Cerebellar nuclear complex (tissue), 1 donor: ENCODE data around the gene GFY.

ENCODE experiments used
- DNase-seq, 2 experiments: peaks; one replicate each; lab custom pipeline; 2025; lab: John Stamatoyannopoulos, UW

The GFY gene, protein sequence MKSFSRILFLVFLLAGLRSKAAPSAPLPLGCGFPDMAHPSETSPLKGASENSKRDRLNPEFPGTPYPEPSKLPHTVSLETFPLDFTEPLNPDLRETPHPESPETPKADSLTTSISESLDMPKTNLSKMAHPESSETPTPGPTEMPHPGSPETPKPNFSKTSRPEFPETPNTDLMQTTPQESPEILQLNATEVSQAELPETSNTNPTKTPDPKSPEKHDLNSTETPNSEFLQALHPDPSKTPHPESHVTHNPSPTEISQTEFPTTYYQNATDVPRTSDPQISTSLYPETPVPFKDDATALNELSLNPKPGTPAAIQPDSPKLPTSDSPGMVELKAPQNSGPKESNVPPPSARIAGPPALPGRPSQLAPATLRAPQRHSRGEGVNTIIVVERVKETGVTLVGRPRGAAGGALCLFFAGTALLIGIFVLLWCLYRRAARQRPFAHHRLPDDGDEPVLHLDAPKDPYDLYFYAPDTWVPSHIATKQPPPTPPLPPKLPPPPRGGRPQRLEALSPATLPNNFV

DNA sequence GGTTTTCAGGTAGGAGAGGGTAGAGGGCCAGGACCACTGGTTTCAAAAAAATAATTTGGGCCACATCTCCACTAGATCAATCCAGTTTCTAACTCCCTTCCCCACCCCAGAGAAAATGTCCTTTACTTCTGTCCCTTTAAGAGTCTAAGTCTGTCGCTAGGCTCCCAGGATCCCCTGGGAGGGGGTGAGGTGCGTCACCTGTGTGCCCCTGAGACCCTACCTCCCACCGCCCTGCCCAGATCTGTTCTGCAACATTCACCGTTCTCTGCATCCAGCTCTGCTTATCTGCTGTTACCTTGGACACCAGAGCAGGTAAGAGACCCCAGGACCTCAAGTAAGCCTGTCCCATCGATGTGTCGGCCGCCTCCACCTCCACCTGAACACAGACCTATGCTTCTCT, at the start of gene GFY:
GFY (plus strand) TSS at position 211 of the 400 bp plus-strand sequence. CDS start 1,043 bp downstream, outside the sequence.
- no peak for DNase-seq

DNA sequence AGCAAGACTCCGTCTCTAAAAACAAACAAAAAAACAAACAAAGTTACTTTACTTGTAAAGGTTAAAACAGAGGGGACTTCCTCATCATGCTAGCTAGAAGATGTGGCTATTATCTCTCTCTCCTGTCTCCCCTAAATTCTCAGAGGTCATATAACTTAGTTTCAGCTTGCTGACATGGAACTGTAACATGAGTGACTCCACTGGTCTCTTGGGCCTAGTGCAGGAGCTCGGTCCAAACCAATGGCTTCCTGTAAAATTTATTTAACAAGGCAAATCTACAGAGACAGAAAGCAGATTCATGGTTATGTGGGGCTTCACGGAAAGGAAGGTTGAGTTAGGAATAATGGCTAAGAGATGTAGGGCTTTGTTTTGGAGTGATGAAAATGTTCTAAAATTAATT, 46.7 kb upstream of the GFY start:
- no peak for DNase-seq

DNA sequence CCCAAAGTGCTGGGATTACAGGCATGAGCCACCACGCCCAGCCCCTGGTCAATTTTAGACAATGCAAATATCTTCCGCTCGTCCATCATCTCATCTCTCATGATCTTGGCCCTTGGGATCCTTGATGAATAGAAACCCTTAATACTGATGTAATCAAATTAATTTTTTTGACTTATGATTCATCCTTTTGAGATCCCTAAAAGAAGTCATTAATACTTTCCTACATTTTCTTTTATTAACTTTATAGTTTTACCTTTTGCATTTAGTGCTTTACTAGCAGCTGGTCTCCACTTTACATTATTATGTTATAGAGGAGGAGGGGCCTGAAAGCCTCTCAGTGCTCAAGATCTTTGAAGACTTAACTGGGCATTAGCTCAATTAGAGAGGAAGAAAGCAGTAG, 44.8 kb upstream of the GFY start:
- no peak for DNase-seq

DNA sequence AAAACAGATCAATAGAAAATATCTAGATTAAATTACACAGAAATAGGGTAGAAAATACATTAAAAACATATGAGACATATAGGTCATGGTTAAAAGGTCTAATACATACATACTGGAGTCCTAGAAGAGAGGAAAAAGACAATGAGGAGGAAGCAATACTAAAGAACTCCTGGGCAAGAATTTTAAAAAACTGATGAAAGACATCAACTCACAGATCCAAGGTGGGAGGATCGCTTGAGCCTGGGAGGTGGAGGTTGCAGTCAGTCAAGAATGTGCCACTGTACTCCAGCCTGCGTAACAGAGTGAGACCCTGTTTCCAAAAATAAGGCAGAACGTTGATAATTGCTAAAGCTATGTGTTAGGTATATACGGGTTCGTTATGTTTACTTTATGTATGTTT, 42.5 kb upstream of the GFY start:
- DNase-seq: no peak

DNA sequence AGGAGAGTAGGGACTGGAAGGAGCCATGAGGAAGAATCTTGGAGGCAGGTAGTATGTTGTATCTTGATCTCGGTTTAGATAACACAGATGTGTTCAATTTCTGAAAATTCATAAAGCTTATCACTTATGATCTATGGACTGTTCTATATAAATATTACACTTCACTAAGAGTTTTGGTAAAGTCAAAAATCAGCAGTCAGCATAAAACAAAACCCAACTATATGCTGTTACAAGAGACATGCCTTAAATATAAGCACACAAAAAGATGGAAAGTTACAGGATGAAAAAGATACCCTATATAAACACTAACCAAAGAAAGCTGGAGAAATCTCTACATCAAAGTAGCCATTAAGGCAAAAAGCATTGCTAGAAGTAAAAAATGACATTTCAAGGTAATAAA, 41.6 kb upstream of the GFY start:
- DNase-seq: no peak

DNA sequence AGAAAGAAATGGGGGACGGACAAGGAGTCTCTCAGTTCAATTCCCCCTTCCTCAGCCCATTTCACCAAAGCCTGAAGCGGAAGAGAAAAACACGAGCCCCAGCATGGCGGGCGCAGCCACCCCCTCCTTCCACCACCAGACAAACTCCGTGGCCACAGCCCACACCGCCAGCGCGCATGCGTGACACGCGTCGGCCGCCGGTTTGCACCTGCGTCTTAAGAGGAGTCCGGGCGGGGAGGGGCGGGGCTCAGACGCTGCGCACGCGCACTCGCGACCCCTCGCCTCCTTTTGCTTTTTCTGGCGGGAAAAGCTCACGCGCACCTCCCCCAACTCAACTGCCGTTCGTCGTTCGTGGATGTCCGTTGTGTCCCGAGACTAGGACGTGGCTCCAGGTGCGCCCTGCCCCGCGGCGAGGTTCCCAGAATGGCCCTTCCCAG, 37.2 kb upstream of the GFY start, which contains the start of gene KASH5:
KASH5 (plus strand) TSS at position 314 of the 437 bp plus-strand sequence. CDS start 2,635 bp downstream, outside the sequence.
- DNase-seq: no peak

DNA sequence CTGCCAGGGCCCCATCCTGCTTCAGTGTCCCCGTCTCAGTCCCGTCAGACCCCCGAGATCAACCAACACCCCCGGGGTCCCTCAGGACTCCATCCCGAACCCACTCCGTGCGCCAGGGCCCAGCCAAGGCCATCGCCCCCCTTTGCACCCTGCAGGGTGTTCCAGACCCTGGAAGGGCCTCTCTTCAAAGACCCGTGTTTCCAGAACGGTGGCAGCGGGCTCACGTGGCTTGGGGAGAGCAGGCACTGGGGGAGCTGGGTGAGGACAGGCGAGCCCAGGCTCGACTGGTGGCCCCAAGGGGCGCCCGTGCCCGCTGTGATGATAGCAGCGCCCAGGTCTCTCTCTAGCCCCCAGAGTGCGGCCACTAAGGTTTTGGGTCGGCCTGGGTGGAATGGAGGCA, 35.8 kb upstream of the GFY start:
- no peak for DNase-seq

DNA sequence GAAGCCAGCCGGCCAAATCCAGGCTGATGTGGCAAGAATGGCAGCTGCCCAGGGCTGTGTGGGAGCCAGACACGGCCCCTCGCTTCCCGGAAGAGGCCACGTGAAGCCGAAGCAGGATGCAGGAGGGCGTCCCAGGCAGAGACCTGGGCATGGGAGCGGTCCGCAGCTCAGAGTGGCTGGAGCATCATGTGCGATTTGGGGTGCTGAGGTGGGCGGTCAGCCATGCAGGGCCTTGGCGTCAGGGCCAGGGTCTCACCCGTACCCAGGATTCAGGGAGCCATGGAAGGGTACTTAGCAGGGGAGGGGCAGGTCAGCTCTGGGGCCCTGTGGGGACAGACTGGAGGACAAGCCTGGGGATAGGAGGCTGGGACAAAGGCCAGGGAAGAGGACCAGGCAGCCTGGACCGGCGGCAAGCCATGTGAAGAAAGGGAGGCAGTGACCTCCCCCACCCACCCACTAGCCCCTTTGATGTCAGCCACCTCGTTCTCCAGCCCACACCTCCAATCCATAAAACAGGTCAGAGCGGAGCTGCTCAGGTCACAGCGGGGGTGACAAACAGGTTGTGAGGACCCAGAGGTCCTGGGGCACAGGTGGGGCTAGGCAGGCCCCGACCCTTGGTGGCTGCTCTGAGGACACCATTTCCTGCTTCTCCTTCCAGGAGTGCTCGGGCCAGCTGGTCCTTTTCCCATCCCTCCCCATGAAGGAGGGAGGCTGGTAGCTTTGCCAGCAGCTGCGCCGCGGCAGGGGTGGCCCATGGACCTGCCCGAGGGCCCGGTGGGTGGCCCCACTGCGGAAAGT, 34.9 kb upstream of the GFY start:
- no peak for DNase-seq

DNA sequence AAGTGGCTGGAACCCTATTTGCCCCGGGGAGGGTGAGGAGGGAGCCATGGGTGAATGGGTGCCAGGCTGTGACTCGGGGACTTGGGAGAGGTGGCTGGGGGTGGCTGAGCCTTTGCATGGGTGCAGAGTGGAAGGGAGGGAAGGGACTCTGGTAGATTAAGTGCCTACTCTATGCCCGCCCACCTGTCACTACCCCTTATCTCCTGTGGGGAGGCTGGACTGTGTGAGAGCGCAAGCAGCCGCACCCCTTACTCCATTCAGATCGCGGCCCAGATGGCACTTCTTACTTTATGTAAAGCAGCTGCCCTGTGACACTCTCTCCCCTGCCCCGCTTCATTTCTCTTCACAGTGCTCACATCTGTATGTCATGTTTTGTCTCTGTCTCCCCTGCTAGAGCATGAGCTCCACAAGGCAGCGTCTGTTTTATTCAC, 34.2 kb upstream of the GFY start:
- no peak for DNase-seq

DNA sequence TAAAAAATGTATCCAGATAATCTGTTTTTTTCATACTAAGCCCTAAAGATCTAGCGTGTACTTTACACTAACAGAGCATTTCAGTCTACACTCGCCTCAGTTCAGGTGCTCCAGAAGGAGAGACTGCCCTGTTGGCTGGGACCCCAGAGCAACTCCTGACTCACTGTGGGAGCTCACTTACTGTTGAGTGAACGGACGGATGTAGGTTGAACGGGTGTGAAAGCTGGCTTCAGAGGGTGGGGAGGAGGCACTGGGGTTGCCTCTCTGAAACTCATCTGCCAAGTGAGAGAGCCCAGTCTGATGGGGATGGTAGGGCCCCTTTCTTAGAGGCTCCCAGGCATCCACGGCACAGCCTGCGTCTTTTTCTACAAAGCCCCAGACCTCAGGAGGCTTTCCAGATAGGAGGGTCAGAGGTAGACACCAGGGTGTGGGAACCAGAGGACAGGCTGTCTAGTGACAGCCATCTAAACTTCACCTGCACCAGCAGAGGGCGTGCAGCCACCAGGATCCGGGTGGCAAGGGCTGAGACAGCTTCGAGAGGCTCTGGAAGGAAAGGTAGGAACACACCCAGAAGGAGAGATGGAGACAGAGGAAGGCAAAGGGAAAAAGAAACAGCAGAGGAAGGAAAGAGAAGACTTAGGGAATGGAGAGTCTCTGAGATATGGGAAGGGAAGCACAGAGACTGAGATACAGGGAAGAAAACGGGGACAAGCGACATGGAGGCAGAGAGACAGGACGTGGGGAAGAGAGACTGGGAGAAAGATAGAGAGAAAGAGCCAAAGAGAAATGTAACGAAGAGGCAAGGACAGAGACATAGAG, 33.4 kb upstream of the GFY start:
- peak; percentile 42 to 89 for DNase-seq

DNA sequence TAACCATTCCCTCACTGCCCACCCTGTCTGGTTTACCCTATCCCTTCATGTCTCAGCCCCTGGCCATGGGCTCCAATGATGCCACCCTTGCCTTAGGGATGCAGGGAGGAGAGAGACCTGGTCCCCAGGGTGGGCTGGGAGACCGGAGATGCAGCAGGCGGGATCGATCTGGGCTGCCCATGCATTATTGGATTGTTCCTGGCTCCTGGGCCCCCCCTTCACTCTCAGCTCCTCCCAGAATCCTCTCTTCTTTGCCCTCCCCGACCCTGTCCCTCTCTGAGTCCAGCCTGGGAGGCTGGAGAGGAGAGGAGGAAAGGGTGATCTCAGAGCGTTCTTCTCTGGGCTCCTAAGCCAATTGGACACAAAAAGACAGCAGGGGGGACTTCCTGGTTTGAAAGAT, 31.3 kb upstream of the GFY start:
- DNase-seq: no peak

DNA sequence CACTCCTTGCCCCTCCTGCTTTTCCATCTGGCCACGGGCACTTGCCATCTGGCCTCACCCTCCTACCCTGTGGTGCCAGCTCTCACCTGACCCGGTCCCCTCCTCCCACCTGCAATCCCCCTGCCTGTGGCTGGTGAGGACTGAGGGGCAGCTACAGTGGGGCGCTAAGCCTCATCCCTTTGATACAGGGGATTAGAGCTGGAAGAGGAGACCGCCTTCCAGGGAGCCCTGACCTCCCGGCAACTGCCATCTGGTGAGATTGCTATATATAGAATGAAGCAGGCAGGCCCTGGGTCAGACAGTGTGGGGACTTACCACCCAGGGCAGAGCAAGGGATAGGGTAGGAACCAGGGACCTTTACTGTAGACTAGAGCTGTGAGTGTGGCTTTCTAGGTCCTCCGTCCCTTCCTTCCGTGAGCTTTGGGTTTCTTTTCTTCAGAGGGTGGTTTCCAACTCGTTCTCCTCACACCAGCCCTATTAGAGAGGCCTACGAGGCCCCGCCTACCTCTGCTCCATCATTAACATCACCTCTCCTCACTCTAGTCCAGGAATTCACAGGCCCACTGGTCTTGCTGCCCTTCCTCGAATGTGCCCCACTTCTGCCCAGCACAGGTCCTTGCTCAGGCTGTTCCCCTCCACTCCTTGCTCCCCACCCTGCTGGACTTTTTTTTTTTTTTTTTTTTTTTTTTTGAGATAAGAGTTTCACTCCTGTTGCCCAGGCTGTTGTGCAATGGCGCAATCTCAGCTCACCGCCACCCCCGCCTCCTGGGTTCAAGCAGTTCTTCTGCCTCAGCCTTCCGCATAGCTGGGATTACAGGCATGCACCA, 29.4 kb upstream of the GFY start:
- peak in 1 of 2 experiments; percentile 45 for DNase-seq

DNA sequence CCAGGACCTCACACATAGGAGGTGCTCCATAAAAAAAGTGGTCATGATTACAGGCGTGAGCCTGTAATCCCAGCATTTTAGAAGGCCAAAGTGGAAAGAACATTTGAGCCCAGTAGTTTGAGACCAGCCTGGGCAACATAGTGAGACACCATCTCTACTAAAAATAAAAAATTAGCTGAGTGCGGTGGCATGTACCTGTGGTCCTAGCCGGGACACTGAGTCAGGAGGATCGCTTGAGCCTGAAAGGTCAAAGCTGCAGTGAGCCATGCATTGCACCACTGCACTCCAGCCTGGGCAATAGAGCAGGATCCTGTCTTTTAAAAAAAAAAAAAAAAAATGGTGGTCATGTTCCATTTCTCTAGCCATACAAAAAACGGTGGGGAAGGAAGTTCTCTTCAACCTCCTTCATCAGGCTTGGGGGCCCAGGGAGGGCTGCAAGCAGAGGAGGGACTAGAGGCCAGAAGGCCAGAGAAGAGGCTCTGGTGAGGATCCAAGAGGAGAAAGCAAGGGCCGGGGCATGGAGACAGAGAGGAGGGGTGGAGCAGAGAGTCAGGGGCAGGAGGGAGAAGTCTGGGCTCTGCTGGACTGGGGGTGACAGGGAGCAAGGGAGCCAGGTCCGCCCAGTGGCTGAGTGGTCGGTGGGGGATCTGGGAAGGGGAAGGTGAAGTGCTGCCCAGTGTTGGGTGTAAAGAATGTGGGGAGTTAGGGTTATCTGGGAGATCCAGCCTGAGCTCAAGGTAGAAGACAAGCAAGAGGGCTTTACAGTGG, 28.3 kb upstream of the GFY start:
- DNase-seq: no peak

DNA sequence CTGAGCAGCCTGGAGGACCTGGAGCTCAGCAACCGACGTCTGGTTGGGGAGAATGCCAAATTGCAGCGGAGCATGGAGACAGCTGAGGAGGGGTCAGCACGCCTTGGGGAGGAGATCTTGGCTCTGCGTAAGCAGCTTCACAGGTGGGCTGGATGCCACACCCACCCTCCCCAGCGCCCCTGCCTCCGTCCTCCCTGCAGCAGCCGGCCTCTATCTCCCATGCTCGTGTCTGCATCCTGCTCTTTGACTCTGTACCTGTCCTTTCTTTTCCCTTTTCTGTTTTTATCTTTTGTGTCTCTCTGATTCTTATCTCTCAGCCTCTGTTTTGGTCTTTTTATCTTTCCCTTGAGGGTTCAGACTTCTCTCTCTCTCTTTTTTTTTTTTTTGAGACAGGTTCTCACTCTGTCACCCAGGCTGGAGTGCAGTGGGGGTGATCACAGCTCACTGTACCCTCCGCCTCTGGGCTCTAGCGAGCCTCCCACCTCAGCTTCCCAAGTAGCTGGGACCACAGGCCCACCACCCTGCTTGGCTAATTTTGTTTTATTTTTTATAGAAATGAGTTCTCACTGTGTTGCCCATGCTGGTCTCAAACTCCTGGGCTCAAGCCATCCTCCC, 27.1 kb upstream of the GFY start:
- DNase-seq: no peak

DNA sequence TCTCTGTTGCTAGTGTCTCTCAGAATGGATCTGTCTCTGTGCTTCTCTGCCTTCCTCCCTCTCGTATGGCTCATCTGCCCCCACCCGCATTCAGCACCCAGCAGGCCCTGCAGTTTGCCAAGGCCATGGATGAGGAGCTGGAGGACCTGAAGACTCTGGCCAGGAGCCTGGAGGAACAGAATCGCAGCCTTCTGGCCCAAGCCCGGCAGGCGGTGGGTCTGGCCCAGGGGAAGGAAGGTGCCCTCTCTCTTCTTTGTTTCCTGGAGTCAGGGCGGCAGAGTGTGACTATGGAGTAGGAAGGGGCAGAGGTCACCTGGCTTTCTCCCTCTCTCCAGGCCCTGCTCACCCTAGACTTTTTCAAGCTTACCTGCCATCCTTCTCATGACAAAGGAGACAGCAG, 26.3 kb upstream of the GFY start:
- DNase-seq: no peak

DNA sequence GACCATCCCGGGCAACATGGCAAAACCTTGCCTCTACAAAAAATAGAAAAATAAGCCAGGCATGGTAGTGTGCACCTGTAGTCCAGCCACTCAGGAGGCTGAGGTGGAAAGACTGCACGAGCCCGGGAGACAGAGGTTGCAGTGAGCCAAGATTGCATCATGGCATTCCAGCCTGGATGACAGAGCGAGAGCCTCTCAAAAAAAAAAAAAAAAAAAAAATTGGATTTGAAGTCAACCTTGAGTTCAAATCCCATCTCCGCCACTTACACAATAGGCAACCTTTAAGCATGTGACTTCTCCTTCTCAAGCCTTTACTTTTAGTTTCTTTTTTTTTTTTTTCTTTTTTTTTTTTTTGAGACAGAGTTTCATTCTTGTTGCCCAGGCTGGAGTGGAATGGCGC, 25.2 kb upstream of the GFY start:
- no peak for DNase-seq

DNA sequence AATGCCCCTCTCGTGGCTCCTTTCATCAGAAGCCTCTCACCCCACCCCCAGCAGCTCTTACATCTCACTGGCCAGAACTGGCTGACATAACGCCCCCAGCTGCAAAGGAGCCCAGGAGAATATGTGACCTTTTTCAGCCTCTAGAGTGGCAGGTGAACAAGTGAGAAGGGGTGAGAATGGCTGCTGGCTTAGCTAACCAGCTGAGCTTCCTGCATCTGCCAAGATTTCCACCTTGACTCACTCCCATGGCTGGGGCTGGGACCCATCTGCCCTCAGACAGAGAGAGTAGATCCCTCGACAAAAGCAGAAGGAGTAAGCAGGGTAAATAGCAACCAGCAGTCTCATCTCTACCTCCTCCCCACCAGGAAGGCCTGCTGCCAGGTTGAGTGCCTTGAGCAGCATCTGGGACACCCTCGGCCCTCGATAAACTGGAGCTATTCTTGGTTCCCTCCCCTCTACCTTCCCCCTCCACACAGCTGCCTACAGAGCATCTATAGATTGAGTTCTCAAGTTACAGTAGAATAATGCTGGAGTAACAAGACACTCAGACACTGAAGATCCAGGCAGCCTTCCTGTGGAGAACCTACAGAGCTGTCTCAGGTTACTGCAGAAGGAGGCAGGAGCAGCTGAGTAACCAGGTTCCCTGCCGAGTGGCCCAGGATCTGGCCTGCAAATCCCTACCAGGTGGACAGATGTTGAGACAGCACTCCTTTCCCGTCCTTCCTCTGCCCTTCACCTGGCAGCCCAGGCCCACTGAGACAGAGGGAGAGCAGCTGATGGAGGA, 21.6 kb upstream of the GFY start:
- DNase-seq: no peak

DNA sequence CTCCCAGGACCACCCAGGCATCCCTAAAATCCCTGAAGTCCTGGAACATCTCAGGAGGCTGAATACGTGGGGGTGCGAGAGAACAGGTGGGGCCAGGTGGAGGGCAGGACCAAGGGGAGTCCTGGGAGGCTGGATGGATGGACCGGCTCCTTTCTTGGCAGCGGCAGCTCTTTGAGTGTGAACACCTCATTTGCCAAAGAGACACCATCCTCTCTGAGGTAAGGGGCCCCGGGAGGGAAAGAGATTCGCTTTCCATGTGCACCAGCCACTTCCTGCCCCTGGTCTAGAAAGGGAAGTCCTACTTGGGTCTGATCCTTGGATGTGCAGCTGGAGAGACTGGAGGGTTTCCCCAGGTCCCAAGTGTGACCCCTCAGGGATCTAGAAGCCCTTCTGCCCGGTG, 18.1 kb upstream of the GFY start:
- no peak for DNase-seq

DNA sequence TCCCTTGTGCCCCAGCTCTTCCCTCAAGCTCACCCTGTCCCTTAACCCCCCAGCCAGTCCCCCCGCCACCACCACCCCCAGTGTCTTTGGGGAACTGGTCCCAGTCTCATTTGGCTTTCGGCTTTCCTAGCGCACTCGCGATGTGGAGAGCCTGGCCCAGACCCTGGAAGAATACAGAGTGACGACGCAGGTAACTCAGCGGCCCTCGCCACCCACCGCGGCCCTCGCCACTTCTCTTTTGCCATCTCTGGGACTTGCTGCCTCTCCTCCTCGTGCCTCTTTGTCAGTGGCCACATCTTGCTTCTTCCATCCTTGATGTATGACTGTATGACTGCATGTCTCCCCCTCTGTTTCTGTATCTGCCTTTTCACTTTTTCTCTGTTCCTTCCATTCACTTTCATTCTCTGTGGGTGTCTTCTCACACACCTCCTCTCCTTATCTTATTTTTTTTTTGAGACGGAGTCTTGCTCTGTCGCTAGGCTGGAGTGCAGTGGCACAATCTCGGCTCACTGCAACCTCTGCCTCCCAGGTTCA, 17.6 kb upstream of the GFY start:
- no peak for DNase-seq
